Spleen (tissue), 11 donors: ENCODE data around the gene PAX5. TPM values are rescaled to one million over a fixed set of nuclear protein-coding genes. Genes with fewer than 3 reads are reported as not detected.

Experiments used
- DNase-seq: peaks from one replicate; pipeline ENCODE4 v3.0.0-alpha.2; 2020
- H3K27ac ChIP-seq, 8 donors: fragments of 200-600 bp; sonication (generic) in 7 of 8; 1 replicate in 4 of 8; 2 replicates in 4 of 8; pipeline versions ENCODE4 v1.5.0 to v1.8.0; 2016 to 2021; ENCODE audit warnings: inconsistent platforms in 4 of 8, mild to moderate bottlenecking in 4 of 8, moderate library complexity in 1 of 8
- H3K27me3 ChIP-seq, 7 donors: fragments of 200-600 bp; sonication (generic) in 6 of 7; replicated peaks in 1 of 7; 1 replicate in 4 of 7; 2 replicates in 3 of 7; pipeline versions ENCODE4 v1.5.0 to v1.8.0; 2016 to 2021; ENCODE audit warnings: inconsistent platforms in 3 of 7, mild to moderate bottlenecking in 1 of 7
- H3K36me3 ChIP-seq, 6 donors: fragments of 200-600 bp; sonication (generic) in 5 of 6; 1 replicate in 4 of 6; 2 replicates in 2 of 6; pipeline versions ENCODE4 v1.5.0 to v1.8.0; 2016 to 2021; ENCODE audit warnings: inconsistent platforms in 2 of 6
- H3K4me1 ChIP-seq, 6 donors: fragments of 200-600 bp; sonication (generic) in 5 of 6; 1 replicate in 3 of 6; 2 replicates in 3 of 6; pipeline versions ENCODE4 v1.5.0 to v1.8.0; 2016 to 2021; ENCODE audit warnings: inconsistent platforms in 3 of 6
- H3K4me3 ChIP-seq, 8 donors: fragments of 200-600 bp; sonication (generic) in 7 of 8; 1 replicate in 4 of 8; 2 replicates in 4 of 8; pipeline versions ENCODE4 v1.5.0 to v1.8.0; 2016 to 2021; ENCODE audit warnings: inconsistent platforms in 4 of 8, mild to moderate bottlenecking in 4 of 8, moderate library complexity in 2 of 8
- H3K9me3 ChIP-seq, 8 donors: fragments of 200-600 bp; sonication (generic) in 7 of 8; 1 replicate in 4 of 8; 2 replicates in 4 of 8; pipeline versions ENCODE4 v1.5.0 to v1.8.0; 2016 to 2021; ENCODE audit warnings: inconsistent platforms in 4 of 8
- CTCF ChIP-seq, 11 experiments: fragments of 200-600 bp in 7 of 11; fragments of 450-650 bp in 4 of 11; sonication (generic) in 4 of 11; IDR thresholded peaks in 8 of 11; conservative IDR thresholded peaks in 3 of 11; 1 replicate in 7 of 11; 2 replicates in 4 of 11; pipeline versions ENCODE4 v1.4.0 to v1.8.0; 2016 to 2021; ENCODE audit warnings: antibody characterized with exemption in 11 of 11, inconsistent platforms in 4 of 11, mild to moderate bottlenecking in 1 of 11
- POLR2A ChIP-seq, 3 donors: fragments of 450-650 bp; IDR thresholded peaks; one replicate each; pipeline ENCODE4 v1.5.1; 2017; ENCODE audit warnings: antibody characterized with exemption in 3 of 3, mild to moderate bottlenecking in 1 of 3
- POLR2AphosphoS5 ChIP-seq, 3 donors: sonication (generic); formaldehyde crosslinking; IDR thresholded peaks; one replicate each; pipeline ENCODE4 v1.5.1; 2017; ENCODE audit warnings: antibody characterized with exemption in 3 of 3
- WGBS, 5 donors: extraction: QIAGEN DNeasy Blood & Tissue Kit in 3 of 5; methylation state at CpG; one replicate each; pipeline versions ENCODE4 v1.1.5 to v1.1.7; 2013 to 2018; 5-methylcytosine and 5-hydroxymethylcytosine counted together
- intact Hi-C: fragments of 100-400 bp; cut with DNase I; formaldehyde crosslinking; loops from one replicate; pipeline ENCODE4 v1.15.0; 2023; ENCODE audit warnings: low total_unique reads
- polyA plus RNA-seq, 3 donors: library from polyadenylated mRNA; stranded (reverse); fragments of 200-250 nt; gene quantifications; one replicate each; pipeline ENCODE4 v1.2.1, GENCODE V29; 2013
- total RNA-seq, 7 donors: library from RNA; depleted of rRNA in 3 of 7; stranded (reverse); fragments of >200 nt in 3 of 7; fragmentation: NEBNext Ultra II Directional in 4 of 7; extraction: Animal tissue kit (Norgen Biotek cat#: 25700) in 4 of 7; gene quantifications; one replicate each; pipeline versions ENCODE4 v1.1.0 to v1.2.1, GENCODE V29; 2016 to 2021
- donor health status: healthy with polysubstance abuse.
- donor health status: DM: no; HTN: no; CAD: no; lungs with moderate emphysema.
- donor health status: DM: no; HTN: no; CAD: no.
- donor health status: Bipolar disorder and iron deficiency.
- donor health status: healthy.
- donor health status: DM: no; HTN: no; CAD: no.
- donor health status: DM: yes; HTN: yes; CAD: no.

The PAX5 gene
- total and polyA plus RNA-seq, 10 donors = 15.9 to 120 (median 53.0) TPM

- TF ChIP-seq POLR2AphosphoS5 (IDR thresholded peaks at IDR 0.05) (peak in 1 of 3 donors; percentile 13), POLR2A (IDR thresholded peaks at IDR 0.05) (no peak), CTCF (IDR thresholded peaks at IDR 0.05 in 8 of 11, conservative IDR thresholded peaks at IDR 0.05 in 3 of 11) (no peak)
- Histone ChIP-seq H3K9me3 (no peaks in the 10 kb centered on the region), H3K4me1 (peaks cover 0 to 49% (median 7%) of the 10 kb centered on the region in 6 donors), H3K27ac (no peak overlapping the region), H3K4me3 (no peak overlapping the region), H3K27me3 (no peaks in the 10 kb centered on the region), H3K36me3 (peaks cover 0 to 20% (median 0%) of the 10 kb centered on the region in 6 donors)
- 81 to 87% (median 84%) methylated on average over 3 of the region's 3 CpGs for WGBS, 5 donors
- DNase-seq = peak; percentile 64
- intact Hi-C loops = loop anchor here (10.0 kb wide), 1 partner anchor 461 kb away; no protein-coding TSS in a partner anchor
Observed at GRCh38 chr9:36874261-36874660, 159.8 kb downstream of the PAX5 start.

- Histone ChIP-seq H3K27ac (peak overlapping the region in 1 of 8 donors; percentile 49), H3K36me3 (peaks cover 0 to 19% (median 0%) of the 10 kb centered on the region in 6 donors), H3K9me3 (no peaks in the 10 kb centered on the region), H3K4me3 (no peak overlapping the region), H3K4me1 (peaks cover 0 to 40% (median 7%) of the 10 kb centered on the region in 6 donors), H3K27me3 (peaks cover 0 to 8% (median 0%) of the 10 kb centered on the region in 7 donors)
- TF ChIP-seq POLR2A (IDR thresholded peaks at IDR 0.05) = no peak
- peak in 2 of 3 donors; percentile 44 to 46 for TF ChIP-seq POLR2AphosphoS5 (IDR thresholded peaks at IDR 0.05)
- peak; percentile 69 to 91 (median 81) for TF ChIP-seq CTCF (IDR thresholded peaks at IDR 0.05 in 8 of 11, conservative IDR thresholded peaks at IDR 0.05 in 3 of 11)
- intact Hi-C loops = loop anchor here (10.0 kb wide), 1 partner anchor 461 kb away; no protein-coding TSS in a partner anchor
- WGBS, 5 donors = 48 to 55% (median 53%) methylated on average over 8 of the region's 8 CpGs
- peak; percentile 90 for DNase-seq
Observed at GRCh38 chr9:36873247-36873875, 160.7 kb downstream of the PAX5 start.

GRCh38 chr9:36872641-36873040, 161.4 kb downstream of the PAX5 start:
- Histone ChIP-seq H3K27me3 (peaks cover 0 to 15% (median 0%) of the 10 kb centered on the region in 7 donors), H3K36me3 (peaks cover 0 to 19% (median 0%) of the 10 kb centered on the region in 6 donors), H3K4me1 (peaks cover 0 to 33% (median 2%) of the 10 kb centered on the region in 6 donors), H3K27ac (no peak overlapping the region), H3K4me3 (no peak overlapping the region), H3K9me3 (no peaks in the 10 kb centered on the region)
- peak; percentile 47 for DNase-seq
- intact Hi-C loops = loop anchor here (10.0 kb wide), 1 partner anchor 462 kb away; no protein-coding TSS in a partner anchor
- no peak for TF ChIP-seq POLR2A (IDR thresholded peaks at IDR 0.05)
- TF ChIP-seq CTCF (IDR thresholded peaks at IDR 0.05 in 8 of 11, conservative IDR thresholded peaks at IDR 0.05 in 3 of 11) = no peak
- TF ChIP-seq POLR2AphosphoS5 (IDR thresholded peaks at IDR 0.05) = no peak
- WGBS, 5 donors = 64 to 82% (median 78%) methylated on average over 3 of the region's 3 CpGs

GRCh38 chr9:36871606-36872005, 162.5 kb downstream of the PAX5 start:
- H3K4me3 ChIP-seq = no peak overlapping the region
- peaks cover 0 to 22% (median 0%) of the 10 kb centered on the region in 6 donors for H3K4me1 ChIP-seq
- H3K27me3 ChIP-seq = peaks cover 0 to 21% (median 0%) of the 10 kb centered on the region in 7 donors
- TF ChIP-seq POLR2A (IDR thresholded peaks at IDR 0.05) = no peak
- no peak for TF ChIP-seq CTCF (IDR thresholded peaks at IDR 0.05 in 8 of 11, conservative IDR thresholded peaks at IDR 0.05 in 3 of 11)
- no peak for TF ChIP-seq POLR2AphosphoS5 (IDR thresholded peaks at IDR 0.05)
- H3K9me3 ChIP-seq = no peaks in the 10 kb centered on the region
- H3K27ac ChIP-seq = no peak overlapping the region
- intact Hi-C loops = loop anchor here (10.0 kb wide), 1 partner anchor 463 kb away; no protein-coding TSS in a partner anchor
- peak; percentile 62 for DNase-seq
- WGBS, 5 donors = 83 to 98% (median 91%) methylated on average over 2 of the region's 2 CpGs
- H3K36me3 ChIP-seq = peaks cover 0 to 19% (median 0%) of the 10 kb centered on the region in 6 donors
